Transverse colon (tissue), 4 donors: ENCODE data around the gene SLC5A3.

ENCODE experiments used
- EP300 ChIP-seq: sonication (generic); formaldehyde crosslinking; IDR thresholded peaks from one replicate; pipeline ENCODE4 v1.6.1; 2017; ENCODE audit warnings: antibody characterized with exemption, low read depth
- POLR2A ChIP-seq: fragments of 450-650 bp; IDR thresholded peaks from one replicate; pipeline ENCODE4 v1.6.1; 2016; ENCODE audit warnings: antibody characterized with exemption, mild to moderate bottlenecking, moderate library complexity
- POLR2AphosphoS5 ChIP-seq, 3 donors: sonication (generic); formaldehyde crosslinking; IDR thresholded peaks; one replicate each; pipeline ENCODE4 v1.6.1; 2016; ENCODE audit warnings: antibody characterized with exemption in 3 of 3
- TF ChIP-seq, protein P1 (sequence below), 5 experiments: fragments of 200-600 bp in 3 of 5; fragments of 450-650 bp in 2 of 5; sonication (generic) in 3 of 5; IDR thresholded peaks; 1 replicate in 2 of 5; 2 replicates in 3 of 5; pipeline ENCODE4 v1.5.1; 2016 to 2017; ENCODE audit warnings: antibody characterized with exemption in 5 of 5, inconsistent platforms in 3 of 5, mild to moderate bottlenecking in 2 of 5, moderate library complexity in 1 of 5

DNA sequence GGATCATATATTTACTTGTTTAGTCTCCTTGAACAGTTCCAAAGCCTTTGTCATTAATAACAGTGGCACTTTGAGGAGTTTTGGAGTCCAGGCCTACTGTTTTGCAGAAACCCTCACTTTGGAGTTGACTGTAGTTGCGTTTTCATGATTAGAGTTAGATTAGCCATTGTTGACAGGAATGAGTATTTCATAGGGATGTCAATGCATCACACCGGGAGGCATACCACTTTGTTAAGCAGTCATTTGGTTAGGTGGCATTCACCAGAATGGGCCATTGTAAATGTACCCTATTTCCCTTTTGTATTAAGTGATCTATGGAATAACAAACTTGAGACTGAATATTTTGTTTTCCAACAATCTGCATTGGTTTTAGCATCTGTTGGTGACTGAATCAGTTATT lies 11.8 kb downstream of the SLC5A3 start:
- no peak for TF ChIP-seq POLR2A
- TF ChIP-seq, protein P1, sequence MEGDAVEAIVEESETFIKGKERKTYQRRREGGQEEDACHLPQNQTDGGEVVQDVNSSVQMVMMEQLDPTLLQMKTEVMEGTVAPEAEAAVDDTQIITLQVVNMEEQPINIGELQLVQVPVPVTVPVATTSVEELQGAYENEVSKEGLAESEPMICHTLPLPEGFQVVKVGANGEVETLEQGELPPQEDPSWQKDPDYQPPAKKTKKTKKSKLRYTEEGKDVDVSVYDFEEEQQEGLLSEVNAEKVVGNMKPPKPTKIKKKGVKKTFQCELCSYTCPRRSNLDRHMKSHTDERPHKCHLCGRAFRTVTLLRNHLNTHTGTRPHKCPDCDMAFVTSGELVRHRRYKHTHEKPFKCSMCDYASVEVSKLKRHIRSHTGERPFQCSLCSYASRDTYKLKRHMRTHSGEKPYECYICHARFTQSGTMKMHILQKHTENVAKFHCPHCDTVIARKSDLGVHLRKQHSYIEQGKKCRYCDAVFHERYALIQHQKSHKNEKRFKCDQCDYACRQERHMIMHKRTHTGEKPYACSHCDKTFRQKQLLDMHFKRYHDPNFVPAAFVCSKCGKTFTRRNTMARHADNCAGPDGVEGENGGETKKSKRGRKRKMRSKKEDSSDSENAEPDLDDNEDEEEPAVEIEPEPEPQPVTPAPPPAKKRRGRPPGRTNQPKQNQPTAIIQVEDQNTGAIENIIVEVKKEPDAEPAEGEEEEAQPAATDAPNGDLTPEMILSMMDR (IDR thresholded peaks at IDR 0.05): no peak
- no peak for TF ChIP-seq EP300
- TF ChIP-seq POLR2AphosphoS5 (IDR thresholded peaks at IDR 0.05): no peak
